SK-N-MC (cell line): ENCODE results near the gene NLN.
"Not testable (repeated sequence)": the region's sequence is repeated elsewhere in the genome, so short reads cannot be mapped to it uniquely, and the experiment has no call there.

Experiments
- DNase-seq: peaks from one replicate; pipeline ENCODE4 v3.0.0-alpha.2; 2011; ENCODE audit warnings: low read depth, low spot score
- H3K27ac ChIP-seq: fragments of 200-600 bp; sonication (generic); 2 replicates; pipeline ENCODE4 v1.5.1; 2016; ENCODE audit warnings: mixed run types
- H3K36me3 ChIP-seq: fragments of 200-600 bp; sonication (generic); 2 replicates; pipeline ENCODE4 v1.6.1; 2017; ENCODE audit warnings: antibody characterized with exemption, low read length, mixed read lengths; ENCODE audit not compliant: insufficient read depth
- H3K4me3 ChIP-seq: fragments of 200-600 bp; sonication (generic); 2 replicates; pipeline ENCODE4 v1.5.1; 2016
- H3K9ac ChIP-seq: fragments of 200-600 bp; sonication (generic); 2 replicates; pipeline ENCODE4 v1.8.0; 2017; ENCODE audit warnings: mixed run types, mixed read lengths; ENCODE audit not compliant: insufficient read length
- H3K9me3 ChIP-seq: fragments of 200-600 bp; sonication (generic); 2 replicates; pipeline ENCODE4 v1.6.1; 2017; ENCODE audit warnings: low read depth, mild to moderate bottlenecking, antibody characterized with exemption, low read length, moderate library complexity, mixed read lengths
- EZH2 ChIP-seq: fragments of 200-600 bp; sonication (generic); IDR thresholded peaks from one replicate; pipeline ENCODE4 v1.6.1; 2017; ENCODE audit warnings: antibody characterized with exemption
- FOXP2 ChIP-seq: optimal IDR thresholded peaks from 2 replicates; pipeline ENCODE3; 2011; ENCODE audit warnings: mild to moderate bottlenecking, moderate library complexity; ENCODE audit not compliant: insufficient read depth; ENCODE audit errors: extremely low read length, control extremely low read depth
- POLR2AphosphoS5 ChIP-seq: IDR thresholded peaks from 2 replicates; pipeline ENCODE4 v1.6.1; 2012; ENCODE audit warnings: mild to moderate bottlenecking, low read depth, low read length, borderline replicate concordance

Gene NLN

GRCh38 chr5:65727491-65728156, 5.6 kb downstream of the NLN start:
- H3K27ac ChIP-seq = no peak overlapping the region

GRCh38 chr5:65728218-65728617, 6.2 kb downstream of the NLN start:
- no peaks in the 10 kb centered on the region; the same call in none of the 2 replicates for H3K36me3 ChIP-seq
- H3K4me3 ChIP-seq = no peak overlapping the region
- H3K9me3 ChIP-seq = no peaks in the 10 kb centered on the region
- DNase-seq = no peak
- TF ChIP-seq EZH2 (no peak), POLR2AphosphoS5 (no peak), FOXP2 (no peak)
- no peak overlapping the region for H3K27ac ChIP-seq
- H3K9ac ChIP-seq = no peak overlapping the region

More at GRCh38 chr5:65727491-65728156, 5.6 kb downstream of the NLN start:
- Histone ChIP-seq H3K36me3 (no peaks in the 10 kb centered on the region; the same call in none of the 2 replicates), H3K9ac (no peak overlapping the region), H3K4me3 (no peak overlapping the region), H3K9me3 (no peaks in the 10 kb centered on the region)
- no peak for TF ChIP-seq POLR2AphosphoS5
- no peak for TF ChIP-seq EZH2
- no peak for TF ChIP-seq FOXP2
- DNase-seq = no peak

GRCh38 chr5:65730910-65731309, 8.9 kb downstream of the NLN start:
- H3K9me3 ChIP-seq = no peaks in the 10 kb centered on the region

DNA sequence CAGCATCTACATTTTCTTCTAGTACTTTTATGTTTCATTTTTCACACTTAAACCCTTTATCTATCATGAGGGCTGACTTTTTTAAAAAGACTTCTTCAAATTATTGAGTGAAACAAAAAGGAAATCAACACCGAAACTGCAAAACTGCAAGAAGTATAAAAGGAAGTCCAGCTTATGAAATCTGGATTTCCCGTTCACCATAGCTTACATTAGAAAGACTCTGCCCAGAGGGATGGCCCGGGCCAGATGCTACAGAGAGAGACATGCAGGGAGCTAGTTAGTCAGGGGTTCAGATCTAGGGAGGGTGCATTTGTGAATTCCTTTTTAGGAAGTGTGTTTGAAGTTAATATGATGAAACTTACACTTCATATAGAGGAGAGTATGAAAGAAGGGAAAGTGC, 10.0 kb downstream of the NLN start:
- not testable (repeated sequence) for H3K9me3 ChIP-seq, H3K36me3 ChIP-seq, H3K9ac ChIP-seq, H3K27ac ChIP-seq, DNase-seq, H3K4me3 ChIP-seq

More at GRCh38 chr5:65730910-65731309, 8.9 kb downstream of the NLN start:
- no peak for DNase-seq
- Histone ChIP-seq H3K27ac (no peak overlapping the region), H3K36me3 (no peaks in the 10 kb centered on the region; the same call in 1 of the 2 replicates), H3K4me3 (no peak overlapping the region), H3K9ac (no peak overlapping the region)
- TF ChIP-seq EZH2 = no peak
- no peak for TF ChIP-seq POLR2AphosphoS5
- no peak for TF ChIP-seq FOXP2

DNA sequence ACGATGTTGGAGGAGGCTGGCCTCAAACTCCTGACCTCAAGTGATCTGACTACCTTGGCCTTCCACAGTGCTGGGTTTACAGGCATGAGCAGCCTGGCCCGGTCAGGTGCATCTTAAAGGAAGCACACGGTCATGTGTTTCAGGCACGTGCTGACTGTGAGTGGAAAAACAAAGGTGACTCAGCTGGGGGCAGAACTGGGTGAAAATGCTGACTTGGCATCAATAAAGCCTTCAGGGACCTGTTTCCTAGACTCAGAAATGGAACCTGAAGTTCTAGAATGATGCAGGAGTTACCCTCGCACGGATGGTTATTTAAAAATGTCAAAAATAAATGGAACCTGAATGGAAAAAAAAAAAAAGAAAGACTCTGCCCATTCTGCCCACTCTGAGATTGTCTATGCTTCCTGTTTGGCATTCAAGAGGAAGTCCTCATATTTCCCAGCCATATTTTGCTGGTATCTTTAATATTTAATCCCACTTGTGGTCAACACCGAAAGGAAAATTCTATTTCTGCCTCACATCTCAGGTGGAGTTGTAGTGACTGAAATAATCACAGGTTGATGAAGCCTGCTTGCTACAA, 12.3 kb downstream of the NLN start:
- not testable (repeated sequence) for H3K36me3 ChIP-seq, DNase-seq, H3K27ac ChIP-seq

DNA sequence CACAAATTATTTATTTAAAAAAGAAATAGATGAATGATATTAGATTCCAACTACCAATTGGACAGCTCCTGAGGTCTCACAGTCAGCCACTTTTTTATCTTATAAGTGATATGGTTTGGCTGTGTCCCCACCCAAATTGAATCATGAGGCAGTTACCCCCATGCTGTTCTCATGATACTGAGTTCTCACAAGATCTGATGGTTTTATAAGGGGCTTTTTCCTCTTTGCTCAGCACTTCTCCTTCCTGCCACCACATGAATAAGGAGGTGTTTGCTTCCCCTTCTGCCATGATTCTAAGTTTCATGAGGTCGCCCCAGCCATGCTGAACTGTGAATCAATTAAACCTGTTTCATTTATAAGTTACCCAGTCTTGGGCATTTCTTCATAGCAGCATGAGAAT, 12.9 kb downstream of the NLN start:
- peaks cover 3% of the 10 kb centered on the region; the same call in 1 of the 2 replicates for H3K36me3 ChIP-seq
- no peak overlapping the region for H3K9ac ChIP-seq
- TF ChIP-seq FOXP2 (no peak), POLR2AphosphoS5 (no peak), EZH2 (no peak)
- DNase-seq = no peak
- no peak overlapping the region for H3K4me3 ChIP-seq
- no peaks in the 10 kb centered on the region; the same call in 1 of the 2 replicates for H3K9me3 ChIP-seq
- H3K27ac ChIP-seq = no peak overlapping the region

More for the DNA sequence above, 12.3 kb downstream of the NLN start:
- H3K4me3 ChIP-seq, H3K9me3 ChIP-seq, H3K9ac ChIP-seq: not testable (repeated sequence)

DNA sequence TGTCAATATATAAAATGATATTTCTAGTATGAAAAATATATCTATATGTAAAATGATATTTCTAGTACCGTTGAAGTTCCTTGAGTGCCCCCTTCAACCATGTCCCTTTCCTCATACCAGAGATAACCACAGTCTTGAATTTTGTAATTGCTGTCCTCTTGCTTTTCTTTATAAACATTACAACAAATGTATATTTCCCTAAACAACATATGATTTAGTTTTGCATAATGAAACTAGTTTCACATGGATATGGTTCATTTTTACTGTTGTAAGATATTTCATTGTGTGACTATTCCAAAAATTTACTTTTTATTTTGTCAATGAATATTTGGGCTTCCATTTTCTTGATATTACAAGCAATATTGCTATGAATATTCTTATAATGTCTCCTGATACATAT, 14.0 kb downstream of the NLN start:
- H3K27ac ChIP-seq = no peak overlapping the region
- DNase-seq = no peak
- H3K36me3 ChIP-seq = peaks cover 3% of the 10 kb centered on the region; the same call in 1 of the 2 replicates
- TF ChIP-seq POLR2AphosphoS5 (no peak), EZH2 (no peak), FOXP2 (no peak)
- no peaks in the 10 kb centered on the region; the same call in 1 of the 2 replicates for H3K9me3 ChIP-seq
- H3K9ac ChIP-seq = no peak overlapping the region
- H3K4me3 ChIP-seq = no peak overlapping the region

DNA sequence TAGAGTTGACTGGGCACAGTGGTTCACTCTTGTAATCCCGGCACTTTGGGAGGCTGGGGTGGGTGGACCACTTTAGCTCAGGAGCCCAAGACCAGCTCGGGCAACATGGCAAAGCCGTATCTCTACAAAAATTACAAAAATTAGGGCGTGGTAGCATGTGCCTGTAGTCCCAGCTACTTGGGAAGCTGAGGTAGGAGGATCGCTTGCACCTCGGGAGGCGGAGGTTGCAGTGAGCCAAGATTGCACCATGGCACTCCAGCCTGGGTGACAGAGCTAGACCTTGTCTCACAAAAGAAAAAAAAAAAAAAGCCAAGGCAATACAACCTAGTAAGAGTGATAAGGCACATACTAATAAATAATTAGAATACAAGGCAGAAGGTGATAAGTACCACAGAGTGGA, 15.8 kb downstream of the NLN start:
- H3K4me3 ChIP-seq = no peak overlapping the region
- DNase-seq = no peak
- TF ChIP-seq EZH2 (no peak), POLR2AphosphoS5 (no peak), FOXP2 (no peak)

DNA sequence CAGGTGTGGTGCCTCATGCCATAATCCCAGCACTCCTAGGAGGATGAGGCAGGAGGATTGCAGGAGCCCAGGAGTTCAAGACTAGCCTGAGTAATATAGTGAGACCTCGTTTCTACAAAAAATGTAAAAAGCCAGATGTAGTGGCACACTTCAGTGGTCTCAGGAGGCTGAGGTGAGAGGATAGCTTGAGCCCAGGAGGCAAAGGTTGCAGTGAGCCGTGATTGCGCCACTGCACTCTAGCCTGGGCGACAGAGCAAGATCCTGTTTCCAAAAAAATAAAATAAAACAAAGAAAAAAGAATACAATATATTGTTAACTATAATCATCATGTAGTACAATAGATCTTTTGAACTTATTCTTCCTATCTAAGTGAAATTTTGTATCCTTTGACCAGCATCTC, 16.3 kb downstream of the NLN start:
- Histone ChIP-seq H3K36me3 (0 out of 2 replicates have a peak, but pooled peaks cover 3% of the 10 kb centered on the region), H3K9me3 (no peaks in the 10 kb centered on the region; the same call in 1 of the 2 replicates), H3K27ac (no peak overlapping the region), H3K4me3 (no peak overlapping the region), H3K9ac (no peak overlapping the region)
- TF ChIP-seq FOXP2 = no peak
- TF ChIP-seq EZH2 = no peak
- TF ChIP-seq POLR2AphosphoS5 = no peak
- no peak for DNase-seq

More for the DNA sequence above, 15.8 kb downstream of the NLN start:
- Histone ChIP-seq H3K36me3 (0 out of 2 replicates have a peak, but pooled peaks cover 3% of the 10 kb centered on the region), H3K9me3 (no peaks in the 10 kb centered on the region; the same call in 1 of the 2 replicates), H3K27ac (no peak overlapping the region), H3K9ac (no peak overlapping the region)
